Gastroesophageal sphincter (tissue), 4 donors: ENCODE results near the gene LEPROT. TPM values are rescaled to one million over a fixed set of nuclear protein-coding genes. Genes with fewer than 3 reads are reported as not detected.
"Not testable (repeated sequence)": the region's sequence is repeated elsewhere in the genome, so short reads cannot be mapped to it uniquely, and the experiment has no call there.

Experiments
- ATAC-seq: fragments of 150-250 bp; one replicate; pipeline ENCODE4 v1.9.1; 2016; ENCODE audit warnings: mild to moderate bottlenecking, moderate library complexity
- H3K27ac ChIP-seq, 4 donors: fragments of 200-600 bp; sonication (generic) in 3 of 4; 1 replicate in 3 of 4; 2 replicates in 1 of 4; pipeline ENCODE4 v1.5.1; 2016 to 2019
- H3K27me3 ChIP-seq: fragments of 200-600 bp; sonication (generic); one replicate; pipeline ENCODE4 v1.5.1; 2019
- H3K36me3 ChIP-seq, 2 donors: fragments of 200-600 bp; sonication (generic); one replicate each; pipeline ENCODE4 v1.5.1; 2019; ENCODE audit warnings: control low read depth in 1 of 2
- H3K4me1 ChIP-seq, 3 donors: fragments of 200-600 bp; sonication (generic); 1 replicate in 2 of 3; 2 replicates in 1 of 3; pipeline ENCODE4 v1.5.1; 2016 to 2019; ENCODE audit warnings: control low read depth in 2 of 3
- H3K4me3 ChIP-seq, 2 donors: fragments of 200-600 bp; sonication (generic); one replicate each; pipeline ENCODE4 v1.5.1; 2019; ENCODE audit warnings: mild to moderate bottlenecking in 1 of 2, moderate library complexity in 1 of 2
- H3K9me3 ChIP-seq, 3 donors: fragments of 200-600 bp; sonication (generic); one replicate each; pipeline ENCODE4 v1.5.1; 2017 to 2019; ENCODE audit warnings: control low read depth in 2 of 3
- CTCF ChIP-seq, 4 experiments: fragments of 200-600 bp in 2 of 4; fragments of 450-650 bp in 2 of 4; sonication (generic) in 1 of 4; IDR thresholded peaks; one replicate each; pipeline ENCODE4 v1.5.1; 2017 to 2019; ENCODE audit warnings: antibody characterized with exemption in 4 of 4, mild to moderate bottlenecking in 2 of 4, moderate library complexity in 2 of 4
- EP300 ChIP-seq: sonication (generic); formaldehyde crosslinking; IDR thresholded peaks from one replicate; pipeline ENCODE4 v1.6.1; 2017; ENCODE audit warnings: antibody characterized with exemption, mild to moderate bottlenecking
- POLR2A ChIP-seq, 2 donors: fragments of 450-650 bp; IDR thresholded peaks; one replicate each; pipeline ENCODE4 v1.6.1; 2017; ENCODE audit warnings: antibody characterized with exemption in 2 of 2, mild to moderate bottlenecking in 2 of 2, moderate library complexity in 1 of 2
- POLR2AphosphoS5 ChIP-seq: sonication (generic); formaldehyde crosslinking; IDR thresholded peaks from one replicate; pipeline ENCODE4 v1.6.1; 2017; ENCODE audit warnings: antibody characterized with exemption
- WGBS, 2 donors: methylation state at CpG; one replicate each; pipeline ENCODE4 v1.1.5; 2018; ENCODE audit warnings: low coverage in 1 of 2; 5-methylcytosine and 5-hydroxymethylcytosine counted together
- total RNA-seq, 4 donors: library from RNA; depleted of rRNA; stranded (reverse); fragments of >200 nt; gene quantifications; one replicate each; pipeline ENCODE4 v1.1.0, GENCODE V29; 2016

LEPROT gene
- total RNA-seq, 4 donors from 2014 or later, result 66.3 to 106 (median 72.9) TPM

GRCh38 chr1:65456481-65456880 lies 36.0 kb downstream of the LEPROT start:
- Histone ChIP-seq H3K9me3 (no peaks in the 10 kb centered on the region), H3K27ac (no peak overlapping the region), H3K36me3 (no peaks in the 10 kb centered on the region), H3K4me1 (no peaks in the 10 kb centered on the region), H3K4me3 (no peak overlapping the region), H3K27me3 (no peaks in the 10 kb centered on the region)
- TF ChIP-seq POLR2AphosphoS5 (no peak), CTCF (IDR thresholded peaks at IDR 0.05) (no peak), POLR2A (IDR thresholded peaks at IDR 0.05) (no peak), EP300 (no peak)
- ATAC-seq, result no peak

DNA sequence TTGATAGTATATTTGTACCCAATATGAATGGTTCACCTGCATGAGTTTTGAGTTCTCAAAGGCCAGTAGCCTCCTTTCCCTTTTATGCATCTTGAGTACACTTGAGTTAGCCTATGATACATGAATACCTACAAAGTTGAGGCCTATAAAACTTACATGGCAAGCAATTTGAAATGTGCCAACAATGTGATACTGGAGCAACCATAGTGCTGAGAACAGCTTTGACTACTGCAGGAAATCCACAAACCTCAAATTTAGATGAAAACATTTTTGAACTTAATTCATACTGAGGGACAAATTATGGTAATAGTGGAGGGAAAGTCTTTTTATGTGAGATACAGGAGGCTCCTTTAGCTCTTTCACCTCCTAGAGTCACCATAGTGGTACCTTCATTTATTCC lies 37.4 kb downstream of the LEPROT start:
- Histone ChIP-seq H3K4me1 (no peaks in the 10 kb centered on the region), H3K27ac (no peak overlapping the region), H3K27me3 (no peaks in the 10 kb centered on the region), H3K9me3 (no peaks in the 10 kb centered on the region), H3K36me3 (no peaks in the 10 kb centered on the region), H3K4me3 (no peak overlapping the region)
- no peak for ATAC-seq
- no peak for TF ChIP-seq POLR2A (IDR thresholded peaks at IDR 0.05)
- TF ChIP-seq CTCF (IDR thresholded peaks at IDR 0.05), result no peak
- no peak for TF ChIP-seq POLR2AphosphoS5
- no peak for TF ChIP-seq EP300

- Histone ChIP-seq H3K36me3 (no peaks in the 10 kb centered on the region), H3K9me3 (no peaks in the 10 kb centered on the region), H3K4me1 (no peaks in the 10 kb centered on the region), H3K27me3 (no peaks in the 10 kb centered on the region), H3K4me3 (no peak overlapping the region), H3K27ac (no peak overlapping the region)
- WGBS, 2 donors, result 74% methylated on average over 2 of the region's 2 CpGs; no CpG with 5 or more reads in 1 of the 2 donors
- ATAC-seq, result no peak
- TF ChIP-seq CTCF (IDR thresholded peaks at IDR 0.05), result no peak
Observed at GRCh38 chr1:65458730-65459396, 38.4 kb downstream of the LEPROT start.

- WGBS, 2 donors, result 72 to 100% methylated on average over 1 of the region's 1 CpG
- Histone ChIP-seq H3K27ac (no peak overlapping the region), H3K9me3 (no peaks in the 10 kb centered on the region), H3K4me3 (no peak overlapping the region), H3K4me1 (no peaks in the 10 kb centered on the region), H3K27me3 (no peaks in the 10 kb centered on the region), H3K36me3 (no peaks in the 10 kb centered on the region)
- TF ChIP-seq POLR2A (IDR thresholded peaks at IDR 0.05) (no peak), CTCF (IDR thresholded peaks at IDR 0.05) (peak in 2 of 4 experiments; percentile 14 to 36)
- ATAC-seq, result no peak
Observed at GRCh38 chr1:65459397-65459768, 38.9 kb downstream of the LEPROT start.

DNA sequence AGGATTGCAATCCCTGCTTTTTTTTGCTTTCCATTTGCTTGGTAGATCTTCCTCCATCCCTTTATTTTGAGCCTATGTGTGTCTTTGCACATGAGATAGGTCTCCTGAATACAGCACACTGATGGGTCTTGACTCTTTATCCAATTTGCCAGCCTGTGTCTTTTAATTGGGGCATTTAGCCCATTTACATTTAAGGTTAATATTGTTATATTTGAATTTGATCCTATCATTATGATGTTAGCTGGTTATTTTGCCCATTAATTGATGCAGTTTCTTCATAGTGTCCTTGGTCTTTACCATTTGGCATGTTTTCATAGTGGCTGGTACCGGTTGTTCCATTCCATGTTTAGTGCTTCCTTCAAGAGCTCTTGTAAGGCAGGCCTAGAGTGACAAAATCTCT lies 45.4 kb downstream of the LEPROT start:
- H3K27ac ChIP-seq, H3K4me3 ChIP-seq, H3K27me3 ChIP-seq, ATAC-seq, H3K36me3 ChIP-seq, H3K9me3 ChIP-seq: not testable (repeated sequence)
- peaks cover 0 to 24% (median 6%) of the 10 kb centered on the region in 3 donors for H3K4me1 ChIP-seq
- WGBS, 2 donors, result 89 to 92% methylated on average over 1 of the region's 1 CpG
